HG02759 (cell line): ENCODE results near the gene MCFD2.
"Not testable (repeated sequence)": the region's sequence is repeated elsewhere in the genome, so short reads cannot be mapped to it uniquely, and the experiment has no call there.

Experiments used
- ATAC-seq: cut with Tn5 transposase; IDR thresholded peaks from one replicate; pipeline ENCODE4 v1.9.1; 2021; ENCODE audit warnings: mild to moderate bottlenecking, moderate library complexity; ENCODE audit not compliant: unreplicated experiment

Gene MCFD2

GRCh38 chr2:46904908-46905678, 10.5 kb downstream of the MCFD2 start:
- not testable (repeated sequence) for ATAC-seq

- ATAC-seq, result not testable (repeated sequence)
These were observed 12.6 kb downstream of the MCFD2 start for GRCh38 chr2:46902980-46903379.

GRCh38 chr2:46902465-46902864, 13.1 kb downstream of the MCFD2 start:
- ATAC-seq, result no peak

GRCh38 chr2:46901611-46902010, 14.0 kb downstream of the MCFD2 start:
- no peak for ATAC-seq

- ATAC-seq, result no peak
These were observed 15.2 kb downstream of the MCFD2 start for GRCh38 chr2:46900381-46900780.

- no peak for ATAC-seq
These were observed 16.6 kb downstream of the MCFD2 start for GRCh38 chr2:46899053-46899452.

- no peak for ATAC-seq
These were observed 17.6 kb downstream of the MCFD2 start for GRCh38 chr2:46898024-46898423.

- no peak for ATAC-seq
These were observed 22.2 kb downstream of the MCFD2 start for GRCh38 chr2:46893269-46893939.

- ATAC-seq, result no peak
These were observed 23.6 kb downstream of the MCFD2 start for GRCh38 chr2:46891956-46892553.

- ATAC-seq, result no peak
These were observed 27.1 kb downstream of the MCFD2 start for GRCh38 chr2:46888421-46888952.

GRCh38 chr2:46887028-46887885, 28.3 kb downstream of the MCFD2 start:
- ATAC-seq, result no peak

- ATAC-seq, result no peak
These were observed 29.2 kb downstream of the MCFD2 start for GRCh38 chr2:46886268-46887027.

GRCh38 chr2:46885376-46885775, 30.2 kb downstream of the MCFD2 start:
- no peak for ATAC-seq

GRCh38 chr2:46879511-46879910, 36.1 kb downstream of the MCFD2 start:
- no peak for ATAC-seq

GRCh38 chr2:46878886-46879285, 36.7 kb downstream of the MCFD2 start:
- ATAC-seq, result no peak

- ATAC-seq, result no peak
These were observed 37.2 kb downstream of the MCFD2 start for GRCh38 chr2:46878240-46878877.

- ATAC-seq, result no peak
These were observed 37.9 kb downstream of the MCFD2 start for GRCh38 chr2:46877619-46878113.

- no peak for ATAC-seq
These were observed 38.7 kb downstream of the MCFD2 start for GRCh38 chr2:46876741-46877384.
